HEK293 (cell line): ENCODE measurements around the gene EEF2K.

ENCODE experiments used
- CTCF ChIA-PET: fragments of 350-600 bp; formaldehyde crosslinking; extraction: SDS; loops from one replicate; lab custom pipeline; 2021; ENCODE audit warnings: antibody characterized with exemption; lab: Yijun Ruan, JAX
- POLR2A ChIA-PET: fragments of 300-600 bp; formaldehyde crosslinking; extraction: SDS; loops from one replicate; lab custom pipeline; 2020; ENCODE audit warnings: antibody characterized with exemption, inconsistent platforms; lab: Yijun Ruan, JAX
- H3K27ac ChIP-seq: fragments of 200-500 bp; sonication (Bioruptor generic); 2 replicates; pipeline ENCODE4 v1.5.1; 2014; ENCODE audit warnings: low read depth, low read length, control low read depth, inconsistent platforms; ENCODE audit errors: extremely low read depth
- H3K36me3 ChIP-seq, 2 experiments: fragments of 200-500 bp in 1 of 2; sonication (Bioruptor generic) in 1 of 2; 1 replicate in 1 of 2; 2 replicates in 1 of 2; pipeline ENCODE4 v1.5.1; 2014 to 2017; ENCODE audit warnings: inconsistent platforms in 2 of 2, low read length in 2 of 2; ENCODE audit not compliant: control insufficient read depth in 2 of 2, insufficient read depth in 1 of 2
- H3K4me1 ChIP-seq: fragments of 200-500 bp; sonication (Bioruptor generic); 2 replicates; pipeline ENCODE4 v1.5.1; 2014; ENCODE audit warnings: mild to moderate bottlenecking, low read length, inconsistent platforms; ENCODE audit not compliant: control insufficient read depth, insufficient read depth
- H3K4me3 ChIP-seq: 2 replicates; pipeline ENCODE4 v1.5.1; 2011; ENCODE audit warnings: low read depth, mild to moderate bottlenecking, control low read depth, low read length, moderate library complexity
- H3K9me3 ChIP-seq: fragments of 200-500 bp; sonication (Bioruptor generic); 2 replicates; pipeline ENCODE4 v1.5.1; 2014; ENCODE audit warnings: low read depth, low read length, inconsistent platforms; ENCODE audit not compliant: control insufficient read depth, insufficient read depth
- AEBP2 ChIP-seq: fragments of 450-650 bp; formaldehyde crosslinking; IDR thresholded peaks from 2 replicates; pipeline ENCODE4 v1.5.1; 2016; ENCODE audit warnings: missing biosample characterization, missing genetic modification characterization, borderline replicate concordance
- PATZ1 ChIP-seq: fragments of 450-650 bp; formaldehyde crosslinking; IDR thresholded peaks from 2 replicates; pipeline ENCODE4 v1.5.1; 2016; ENCODE audit warnings: missing biosample characterization, missing genetic modification characterization
- PRDM10 ChIP-seq: fragments of 450-650 bp; formaldehyde crosslinking; IDR thresholded peaks from 2 replicates; pipeline ENCODE4 v1.5.1; 2016; ENCODE audit warnings: missing biosample characterization, missing genetic modification characterization
- SP7 ChIP-seq: fragments of 450-650 bp; formaldehyde crosslinking; IDR thresholded peaks from 2 replicates; pipeline ENCODE4 v1.5.1; 2016; ENCODE audit warnings: missing biosample characterization, missing genetic modification characterization
- ZBTB17 ChIP-seq: fragments of 450-650 bp; formaldehyde crosslinking; IDR thresholded peaks from 2 replicates; pipeline ENCODE4 v1.5.1; 2016; ENCODE audit warnings: missing biosample characterization, missing genetic modification characterization
- ZBTB20 ChIP-seq: fragments of 450-650 bp; formaldehyde crosslinking; IDR thresholded peaks from 2 replicates; pipeline ENCODE4 v1.5.1; 2016; ENCODE audit warnings: missing biosample characterization, missing genetic modification characterization
- ZBTB48 ChIP-seq: fragments of 450-650 bp; formaldehyde crosslinking; IDR thresholded peaks from 2 replicates; pipeline ENCODE4 v1.5.1; 2016; ENCODE audit warnings: missing biosample characterization, missing genetic modification characterization
- ZNF121 ChIP-seq: fragments of 450-650 bp; formaldehyde crosslinking; IDR thresholded peaks from 2 replicates; pipeline ENCODE4 v1.5.1; 2016; ENCODE audit warnings: missing biosample characterization, missing genetic modification characterization
- ZNF140 ChIP-seq: fragments of 450-650 bp; formaldehyde crosslinking; IDR thresholded peaks from 2 replicates; pipeline ENCODE4 v1.5.1; 2016; ENCODE audit warnings: missing biosample characterization, missing genetic modification characterization
- ZNF214 ChIP-seq: fragments of 450-650 bp; formaldehyde crosslinking; IDR thresholded peaks from 2 replicates; pipeline ENCODE4 v1.5.1; 2017; ENCODE audit warnings: missing biosample characterization, mild to moderate bottlenecking, missing genetic modification characterization, borderline replicate concordance
- ZNF23 ChIP-seq: fragments of 450-650 bp; formaldehyde crosslinking; IDR thresholded peaks from 2 replicates; pipeline ENCODE4 v1.5.1; 2016; ENCODE audit warnings: missing biosample characterization, missing genetic modification characterization, borderline replicate concordance
- ZNF266 ChIP-seq: fragments of 450-650 bp; formaldehyde crosslinking; IDR thresholded peaks from 2 replicates; pipeline ENCODE4 v1.5.1; 2016; ENCODE audit warnings: missing biosample characterization, missing genetic modification characterization, low read depth
- ZNF335 ChIP-seq: fragments of 450-650 bp; formaldehyde crosslinking; conservative IDR thresholded peaks from 2 replicates; pipeline ENCODE4 v1.5.1; 2016; ENCODE audit warnings: missing biosample characterization, missing genetic modification characterization
- ZNF350 ChIP-seq: fragments of 450-650 bp; formaldehyde crosslinking; IDR thresholded peaks from 2 replicates; pipeline ENCODE4 v1.5.0; 2017; ENCODE audit warnings: missing biosample characterization, mild to moderate bottlenecking, missing genetic modification characterization
- ZNF426 ChIP-seq: fragments of 450-650 bp; formaldehyde crosslinking; IDR thresholded peaks from 2 replicates; pipeline ENCODE4 v1.5.1; 2017; ENCODE audit warnings: missing biosample characterization, missing genetic modification characterization, mild to moderate bottlenecking, inconsistent platforms, moderate library complexity
- ZNF530 ChIP-seq: fragments of 450-650 bp; formaldehyde crosslinking; IDR thresholded peaks from 2 replicates; pipeline ENCODE4 v1.5.1; 2016; ENCODE audit warnings: low read depth, missing biosample characterization, missing genetic modification characterization
- ZNF548 ChIP-seq: fragments of 450-650 bp; formaldehyde crosslinking; IDR thresholded peaks from 2 replicates; pipeline ENCODE4 v1.5.1; 2016; ENCODE audit warnings: missing biosample characterization, missing genetic modification characterization
- ZNF610 ChIP-seq: fragments of 450-650 bp; formaldehyde crosslinking; IDR thresholded peaks from 2 replicates; pipeline ENCODE4 v1.5.1; 2016; ENCODE audit warnings: missing biosample characterization, missing genetic modification characterization, borderline replicate concordance
- ZNF629 ChIP-seq: fragments of 450-650 bp; formaldehyde crosslinking; IDR thresholded peaks from 2 replicates; pipeline ENCODE4 v1.5.1; 2017; ENCODE audit warnings: missing biosample characterization, missing genetic modification characterization
- ZNF654 ChIP-seq: fragments of 450-650 bp; formaldehyde crosslinking; IDR thresholded peaks from 2 replicates; pipeline ENCODE4 v1.5.1; 2016; ENCODE audit warnings: low read depth, missing biosample characterization, missing genetic modification characterization
- ZNF660 ChIP-seq: fragments of 450-650 bp; IDR thresholded peaks from 2 replicates; pipeline ENCODE4 v1.5.1; 2018; ENCODE audit warnings: missing biosample characterization, mild to moderate bottlenecking, missing genetic modification characterization
- ZNF704 ChIP-seq: fragments of 450-650 bp; formaldehyde crosslinking; IDR thresholded peaks from 2 replicates; pipeline ENCODE4 v1.5.1; 2016; ENCODE audit warnings: missing biosample characterization, missing genetic modification characterization
- ZNF837 ChIP-seq: fragments of 450-650 bp; formaldehyde crosslinking; IDR thresholded peaks from 2 replicates; pipeline ENCODE4 v1.5.1; 2016; ENCODE audit warnings: missing biosample characterization, missing genetic modification characterization
- ZSCAN4 ChIP-seq: fragments of 450-650 bp; formaldehyde crosslinking; IDR thresholded peaks from 2 replicates; pipeline ENCODE4 v1.5.1; 2017; ENCODE audit warnings: missing biosample characterization, missing genetic modification characterization

EEF2K gene

GRCh38 chr16:22174642-22175041 is 31.4 kb upstream of the EEF2K start:
- H3K36me3 ChIP-seq, result no peaks in the 10 kb centered on the region
- H3K27ac ChIP-seq, result no peak overlapping the region
- TF ChIP-seq ZNF837 (tag by site-specific recombination), result no peak
- TF ChIP-seq ZNF140 (tag by site-specific recombination), result no peak
- TF ChIP-seq SP7 (tag by site-specific recombination), result no peak
- TF ChIP-seq ZNF530 (tag by site-specific recombination), result no peak
- TF ChIP-seq ZNF704 (tag by site-specific recombination), result no peak
- TF ChIP-seq, all 188 proteins: peak for 0
- ChIA-PET CTCF (interaction anchor here (0.6 to 1.1 kb wide), 3 partner anchors 14 to 75 kb away, joined by 3 to 8 read pairs (median 4); partner anchors contain the start of gene EEF2K), POLR2A (no interaction called here)
- Histone ChIP-seq H3K9me3 (no peaks in the 10 kb centered on the region), H3K4me1 (no peaks in the 10 kb centered on the region), H3K4me3 (no peak overlapping the region)

DNA sequence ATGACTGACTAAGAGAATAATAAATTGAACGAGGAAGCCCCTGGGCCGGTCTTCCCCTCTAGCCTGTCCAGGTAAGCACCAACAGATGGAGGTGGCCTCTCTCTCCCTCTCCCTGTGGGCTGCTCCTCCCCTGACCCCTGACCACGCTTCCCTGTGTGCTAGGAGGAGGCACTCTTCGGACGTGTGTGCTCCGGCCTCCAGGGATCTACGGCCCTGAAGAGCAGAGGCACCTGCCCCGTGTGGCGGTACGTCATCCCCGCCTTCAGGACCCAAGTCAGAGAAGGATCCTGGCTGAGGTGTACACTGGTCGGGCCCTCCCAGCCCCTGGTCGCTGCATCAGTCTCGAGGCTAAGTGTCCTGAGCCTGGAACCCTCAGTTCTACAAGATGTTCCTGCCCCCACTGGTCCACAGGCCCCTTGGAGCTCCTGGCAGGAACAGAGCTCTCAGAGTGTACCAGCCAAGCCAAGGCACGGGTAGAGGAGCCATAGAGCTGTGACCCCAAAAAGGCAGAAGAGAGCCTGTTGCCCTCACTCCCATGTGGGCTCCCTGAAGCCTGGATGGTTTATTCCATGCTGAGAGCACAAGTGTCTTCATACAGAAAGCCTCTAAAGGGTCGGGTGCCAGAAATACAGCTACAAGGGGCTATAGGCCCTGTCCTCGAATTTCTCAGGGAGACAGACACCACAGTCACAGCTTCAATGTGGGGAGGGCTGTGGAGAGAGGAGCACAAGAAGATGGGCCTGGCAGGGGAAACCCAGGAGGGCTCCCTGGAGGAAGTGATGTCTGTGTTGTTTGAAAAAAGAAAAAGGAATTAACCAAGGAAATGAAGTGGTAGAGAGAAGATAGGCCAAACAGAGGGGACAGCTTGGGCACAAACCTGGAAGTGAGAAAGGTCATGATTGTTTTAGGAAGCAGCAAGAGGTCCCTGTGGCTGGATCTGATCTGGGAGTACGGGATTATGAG is 27.8 kb upstream of the EEF2K start:
- no peak overlapping the region for H3K27ac ChIP-seq
- no peaks in the 10 kb centered on the region for H3K36me3 ChIP-seq
- no peaks in the 10 kb centered on the region for H3K9me3 ChIP-seq
- ChIA-PET POLR2A (no interaction called here), CTCF (interaction anchor here (0.6 to 1.2 kb wide), 4 partner anchors 10 to 178 kb away, joined by 3 to 5 read pairs (median 3); partner anchors contain the start of gene PDZD9)
- no peak for TF ChIP-seq ZNF426 (tag by site-specific recombination)
- TF ChIP-seq PRDM10, result no peak
- TF ChIP-seq ZNF610 (tag by site-specific recombination), result no peak
- no peak for TF ChIP-seq ZBTB17 (tag by site-specific recombination)
- TF ChIP-seq ZNF121 (tag by site-specific recombination), result no peak
- no peak for TF ChIP-seq ZNF548 (tag by site-specific recombination)
- TF ChIP-seq ZNF654 (tag by site-specific recombination), result no peak
- TF ChIP-seq PATZ1 (tag by site-specific recombination), result no peak
- TF ChIP-seq ZNF335 (tag by site-specific recombination), result no peak
- no peak for TF ChIP-seq ZNF629 (tag by site-specific recombination)
- no peak for TF ChIP-seq ZNF214
- TF ChIP-seq ZNF23 (tag by site-specific recombination), result no peak
- TF ChIP-seq ZNF266 (tag by site-specific recombination), result no peak
- TF ChIP-seq ZNF660, result no peak
- TF ChIP-seq ZBTB48 (tag by site-specific recombination), result no peak
- no peak for TF ChIP-seq ZBTB20 (tag by site-specific recombination)
- TF ChIP-seq ZNF350, result no peak
- no peak for TF ChIP-seq ZSCAN4 (tag by site-specific recombination)
- no peak for TF ChIP-seq AEBP2 (tag by site-specific recombination)
- no peaks in the 10 kb centered on the region for H3K4me1 ChIP-seq
- H3K4me3 ChIP-seq, result no peak overlapping the region
